Neural progenitor cell (in vitro differentiated cells): ENCODE data around the gene KIRREL3. TPM values are rescaled to one million over a fixed set of nuclear protein-coding genes. Genes with fewer than 3 reads are reported as not detected.

ENCODE experiments used
- DNase-seq: peaks from one replicate; pipeline ENCODE4 v3.0.0-alpha.2; 2016; ENCODE audit warnings: low spot score
- H2AFZ ChIP-seq: fragments of 200-600 bp; sonication (generic); replicated peaks from 2 replicates; pipeline ENCODE4 v1.6.1; 2016; ENCODE audit warnings: antibody characterized with exemption
- H3F3A ChIP-seq: fragments of 200-600 bp; sonication (generic); 2 replicates; pipeline ENCODE4 v1.6.1; 2016; ENCODE audit warnings: antibody characterized with exemption, low read depth
- H3K27ac ChIP-seq: fragments of 200-600 bp; sonication (generic); 2 replicates; pipeline ENCODE4 v1.5.1; 2016; ENCODE audit warnings: mild to moderate bottlenecking
- H3K27me3 ChIP-seq: fragments of 200-600 bp; sonication (generic); 2 replicates; pipeline ENCODE4 v1.6.1; 2016; ENCODE audit warnings: mild to moderate bottlenecking, moderate library complexity
- H3K36me3 ChIP-seq: fragments of 200-600 bp; sonication (generic); 2 replicates; pipeline ENCODE4 v1.5.1; 2016
- H3K4me1 ChIP-seq: fragments of 200-600 bp; sonication (generic); 2 replicates; pipeline ENCODE4 v1.6.1; 2016; ENCODE audit warnings: mixed run types
- H3K4me2 ChIP-seq: fragments of 200-600 bp; sonication (generic); 2 replicates; pipeline ENCODE4 v1.6.1; 2016
- H3K4me3 ChIP-seq: fragments of 200-600 bp; sonication (generic); 2 replicates; pipeline ENCODE4 v1.5.1; 2016
- H3K79me2 ChIP-seq: fragments of 200-600 bp; sonication (generic); 2 replicates; pipeline ENCODE4 v1.6.1; 2016; ENCODE audit warnings: low read depth
- H3K9ac ChIP-seq: fragments of 200-600 bp; sonication (generic); 2 replicates; pipeline ENCODE4 v1.6.1; 2016
- H3K9me3 ChIP-seq: fragments of 200-600 bp; sonication (generic); 2 replicates; pipeline ENCODE4 v1.5.1; 2016; ENCODE audit warnings: low read depth
- H4K20me1 ChIP-seq: fragments of 200-600 bp; sonication (generic); 2 replicates; pipeline ENCODE4 v1.6.1; 2016; ENCODE audit warnings: low read depth
- H3K27ac Mint-ChIP-seq: 3 replicates; pipeline ENCODE4 v1.8.0; 2021; ENCODE audit warnings: mixed read lengths
- H3K27me3 Mint-ChIP-seq: 2 replicates; pipeline ENCODE4 v1.8.0; 2022; ENCODE audit warnings: low read depth, mild to moderate bottlenecking, inconsistent platforms, moderate library complexity, mixed read lengths; ENCODE audit not compliant: insufficient read depth
- H3K36me3 Mint-ChIP-seq: 3 replicates; pipeline ENCODE4 v1.8.0; 2021; ENCODE audit warnings: mixed read lengths
- H3K4me1 Mint-ChIP-seq: 3 replicates; pipeline ENCODE4 v1.8.0; 2021; ENCODE audit warnings: mixed read lengths
- H3K4me3 Mint-ChIP-seq: 3 replicates; pipeline ENCODE4 v1.8.0; 2021; ENCODE audit warnings: mild to moderate bottlenecking, moderate library complexity, mixed read lengths
- H3K9me3 Mint-ChIP-seq: 3 replicates; pipeline ENCODE4 v1.8.0; 2020; ENCODE audit warnings: mixed read lengths
- EZH2 ChIP-seq: fragments of 200-600 bp; sonication (generic); IDR thresholded peaks from 2 replicates; pipeline ENCODE4 v1.6.1; 2017; ENCODE audit warnings: antibody characterized with exemption, mild to moderate bottlenecking, moderate library complexity
- EZH2phosphoT487 ChIP-seq: fragments of 200-600 bp; sonication (generic); IDR thresholded peaks from 2 replicates; pipeline ENCODE4 v1.6.1; 2017; ENCODE audit warnings: antibody characterized with exemption
- total RNA-seq: library from RNA; depleted of rRNA; stranded (reverse); fragments of >200 nt; gene quantifications from 2 replicates; pipeline ENCODE4 v1.2.3, GENCODE V29; 2015; ENCODE audit warnings: low replicate concordance
- TF ChIP-seq, protein P1 (sequence below): fragments of 200-600 bp; sonication (generic); IDR thresholded peaks from 2 replicates; pipeline ENCODE4 v1.5.1; 2017; ENCODE audit warnings: antibody characterized with exemption, mild to moderate bottlenecking

The KIRREL3 gene
- total RNA-seq, 1 donor from 2014 or later = 1.1 TPM

GRCh38 chr11:126608658-126609057 lies 391.9 kb downstream of the KIRREL3 start:
- Mint-ChIP-seq H3K27ac (peak overlapping the region; percentile 78), H3K4me1 (peaks cover 58% of the 10 kb centered on the region), H3K9me3 (peaks cover 2% of the 10 kb centered on the region), H3K4me3 (no peak overlapping the region), H3K36me3 (no peaks in the 10 kb centered on the region), H3K27me3 (peaks cover 10% of the 10 kb centered on the region)
- Histone ChIP-seq H3F3A (peaks cover 33% of the 10 kb centered on the region), H3K9ac (no peak overlapping the region), H3K9me3 (no peaks in the 10 kb centered on the region), H3K27ac (peak overlapping the region; percentile 40), H3K36me3 (no peaks in the 10 kb centered on the region), H2AFZ (no peak overlapping the region), H3K27me3 (peaks cover 42% of the 10 kb centered on the region), H3K4me3 (no peak overlapping the region), H3K4me1 (peaks cover 36% of the 10 kb centered on the region), H3K79me2 (no peaks in the 10 kb centered on the region), H4K20me1 (peaks cover 6% of the 10 kb centered on the region), H3K4me2 (peak overlapping the region; percentile 56)
- TF ChIP-seq, protein P1, sequence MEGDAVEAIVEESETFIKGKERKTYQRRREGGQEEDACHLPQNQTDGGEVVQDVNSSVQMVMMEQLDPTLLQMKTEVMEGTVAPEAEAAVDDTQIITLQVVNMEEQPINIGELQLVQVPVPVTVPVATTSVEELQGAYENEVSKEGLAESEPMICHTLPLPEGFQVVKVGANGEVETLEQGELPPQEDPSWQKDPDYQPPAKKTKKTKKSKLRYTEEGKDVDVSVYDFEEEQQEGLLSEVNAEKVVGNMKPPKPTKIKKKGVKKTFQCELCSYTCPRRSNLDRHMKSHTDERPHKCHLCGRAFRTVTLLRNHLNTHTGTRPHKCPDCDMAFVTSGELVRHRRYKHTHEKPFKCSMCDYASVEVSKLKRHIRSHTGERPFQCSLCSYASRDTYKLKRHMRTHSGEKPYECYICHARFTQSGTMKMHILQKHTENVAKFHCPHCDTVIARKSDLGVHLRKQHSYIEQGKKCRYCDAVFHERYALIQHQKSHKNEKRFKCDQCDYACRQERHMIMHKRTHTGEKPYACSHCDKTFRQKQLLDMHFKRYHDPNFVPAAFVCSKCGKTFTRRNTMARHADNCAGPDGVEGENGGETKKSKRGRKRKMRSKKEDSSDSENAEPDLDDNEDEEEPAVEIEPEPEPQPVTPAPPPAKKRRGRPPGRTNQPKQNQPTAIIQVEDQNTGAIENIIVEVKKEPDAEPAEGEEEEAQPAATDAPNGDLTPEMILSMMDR = no peak
- no peak for TF ChIP-seq EZH2
- TF ChIP-seq EZH2phosphoT487 = no peak
- no peak for DNase-seq

DNA sequence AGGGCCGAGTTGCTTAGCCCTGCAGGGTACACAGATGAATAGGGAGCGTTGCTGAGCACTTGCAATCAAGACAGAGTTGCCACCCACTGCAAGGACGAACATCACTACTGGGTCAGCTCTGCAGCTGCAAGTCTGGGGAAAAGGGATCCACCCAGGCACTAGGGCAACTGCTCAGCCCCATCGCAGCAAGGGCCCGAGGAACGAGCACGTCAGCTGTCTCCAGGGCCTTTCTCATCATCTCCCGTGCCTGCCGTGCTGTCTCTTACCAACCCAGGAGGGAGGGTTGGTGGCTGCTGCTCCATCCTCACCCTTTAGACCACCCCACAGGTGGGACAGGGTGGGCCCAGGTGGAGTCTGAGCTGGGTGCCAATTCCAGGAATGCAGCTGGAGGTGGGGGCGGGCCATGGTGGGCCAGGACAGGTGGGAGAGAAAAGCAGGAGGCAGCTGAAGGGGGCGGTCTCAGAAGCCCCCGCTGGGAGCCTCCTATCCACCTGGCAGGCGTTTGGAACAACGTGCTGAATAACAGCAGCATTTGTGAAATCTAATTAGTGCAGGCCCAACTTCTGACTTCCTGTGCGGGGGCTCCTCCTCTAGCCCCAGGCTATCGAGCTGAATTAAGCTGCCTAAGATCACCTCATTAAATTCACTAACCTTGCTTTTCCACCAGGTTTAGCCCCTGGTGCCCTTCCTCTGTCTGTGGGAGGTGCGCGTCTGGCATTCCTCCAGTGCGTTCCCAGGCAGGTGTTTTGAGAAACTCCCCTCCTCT lies 392.6 kb downstream of the KIRREL3 start:
- H3K36me3 Mint-ChIP-seq = no peaks in the 10 kb centered on the region
- no peak overlapping the region for H3K27ac Mint-ChIP-seq
- H3F3A ChIP-seq = peaks cover 33% of the 10 kb centered on the region
- H3K4me3 ChIP-seq = no peak overlapping the region
- H3K4me1 Mint-ChIP-seq = peaks cover 62% of the 10 kb centered on the region
- peaks cover 2% of the 10 kb centered on the region for H3K9me3 Mint-ChIP-seq
- H3K79me2 ChIP-seq = no peaks in the 10 kb centered on the region
- no peak overlapping the region for H3K9ac ChIP-seq
- H3K4me2 ChIP-seq = peak overlapping the region; percentile 56
- peaks cover 10% of the 10 kb centered on the region for H3K27me3 Mint-ChIP-seq
- H4K20me1 ChIP-seq = peaks cover 6% of the 10 kb centered on the region
- H3K4me1 ChIP-seq = peaks cover 36% of the 10 kb centered on the region
- H3K4me3 Mint-ChIP-seq = no peak overlapping the region
- H3K27me3 ChIP-seq = peaks cover 49% of the 10 kb centered on the region
- DNase-seq = peak; percentile 77
- no peaks in the 10 kb centered on the region for H3K36me3 ChIP-seq
- H3K27ac ChIP-seq = peak overlapping the region; percentile 81
- no peaks in the 10 kb centered on the region for H3K9me3 ChIP-seq
- TF ChIP-seq EZH2 (no peak), EZH2phosphoT487 (no peak)
- TF ChIP-seq, protein P1 = no peak
- H2AFZ ChIP-seq = no peak overlapping the region

DNA sequence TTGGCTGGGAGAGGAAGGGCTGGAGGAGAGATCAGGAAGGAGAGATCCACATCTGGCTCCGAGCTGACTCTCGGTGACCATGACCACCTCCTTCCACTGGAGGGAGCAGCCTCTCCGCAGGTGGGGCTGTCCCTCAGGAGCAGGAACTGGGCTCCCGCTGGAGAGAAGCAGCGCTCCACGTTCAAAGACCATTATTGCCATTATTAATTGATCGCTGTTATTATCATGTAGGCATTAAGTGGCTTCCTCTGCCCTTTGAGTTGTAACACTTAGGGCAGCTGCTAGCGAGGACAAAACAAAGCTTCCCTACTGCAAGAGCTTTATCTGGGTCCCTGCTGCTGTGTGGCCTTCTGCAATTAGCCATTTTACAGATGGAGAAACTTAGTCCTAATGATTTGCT lies 393.2 kb downstream of the KIRREL3 start:
- H3K27ac ChIP-seq = peak overlapping the region; percentile 81
- H3K4me3 ChIP-seq = no peak overlapping the region
- H3K4me1 ChIP-seq = peaks cover 40% of the 10 kb centered on the region
- H4K20me1 ChIP-seq = peaks cover 6% of the 10 kb centered on the region
- H3K79me2 ChIP-seq = no peaks in the 10 kb centered on the region
- DNase-seq = peak; percentile 82
- H3K4me2 ChIP-seq = peak overlapping the region; percentile 56
- peaks cover 36% of the 10 kb centered on the region for H3F3A ChIP-seq
- TF ChIP-seq EZH2phosphoT487 = peak; percentile 49
- TF ChIP-seq, protein P1 = peak; percentile 79
- no peak for TF ChIP-seq EZH2
- Mint-ChIP-seq H3K27ac (peak overlapping the region; percentile 90), H3K4me1 (peaks cover 68% of the 10 kb centered on the region), H3K4me3 (no peak overlapping the region), H3K27me3 (peaks cover 12% of the 10 kb centered on the region), H3K9me3 (peaks cover 2% of the 10 kb centered on the region), H3K36me3 (no peaks in the 10 kb centered on the region)
- no peaks in the 10 kb centered on the region for H3K36me3 ChIP-seq
- no peaks in the 10 kb centered on the region for H3K9me3 ChIP-seq
- no peak overlapping the region for H3K9ac ChIP-seq
- peaks cover 51% of the 10 kb centered on the region for H3K27me3 ChIP-seq
- peak overlapping the region; percentile 80 for H2AFZ ChIP-seq
